ENCODE results near the gene NCKAP5. TPM values are rescaled to one million over a fixed set of nuclear protein-coding genes. Genes with fewer than 3 reads are reported as not detected.
"Not testable (repeated sequence)": the region's sequence is repeated elsewhere in the genome, so short reads cannot be mapped to it uniquely, and the experiment has no call there.

The NCKAP5 gene
- total RNA-seq, 2 donors from 2014 or later, result not detected

- peaks cover 11% of the 10 kb centered on the region for H3K27me3 Mint-ChIP-seq
- no peaks in the 10 kb centered on the region for H3K4me1 Mint-ChIP-seq
- H3K9me3 ChIP-seq (ENCODE audit: control insufficient read depth, low read length, poor library complexity, severe bottlenecking), result no peaks in the 10 kb centered on the region
- ATAC-seq (no peak), DNase-seq (no peak)
- no peak overlapping the region for H3K4me3 Mint-ChIP-seq
- H3K27ac Mint-ChIP-seq, result no peak overlapping the region
- H3K36me3 Mint-ChIP-seq (ENCODE audit: low read depth), result no peaks in the 10 kb centered on the region
Observed at GRCh38 chr2:133476931-133477615, 91.2 kb downstream of the NCKAP5 start.

GRCh38 chr2:133476286-133476685 lies 92.0 kb downstream of the NCKAP5 start:
- H3K27ac Mint-ChIP-seq, result no peak overlapping the region
- H3K36me3 Mint-ChIP-seq (ENCODE audit: low read depth), result no peaks in the 10 kb centered on the region
- no peak for DNase-seq
- no peaks in the 10 kb centered on the region for H3K4me1 Mint-ChIP-seq
- peaks cover 11% of the 10 kb centered on the region for H3K27me3 Mint-ChIP-seq
- no peaks in the 10 kb centered on the region for H3K9me3 ChIP-seq (ENCODE audit: control insufficient read depth, low read length, poor library complexity, severe bottlenecking)
- H3K4me3 Mint-ChIP-seq, result no peak overlapping the region
- no peak for ATAC-seq

- no peak for DNase-seq
- Mint-ChIP-seq H3K4me1 (no peaks in the 10 kb centered on the region), H3K27ac (no peak overlapping the region), H3K36me3 (ENCODE audit: low read depth) (no peaks in the 10 kb centered on the region), H3K27me3 (peaks cover 7% of the 10 kb centered on the region), H3K4me3 (no peak overlapping the region)
- H3K9me3 ChIP-seq (ENCODE audit: control insufficient read depth, low read length, poor library complexity, severe bottlenecking), result no peaks in the 10 kb centered on the region
- no peak for ATAC-seq
Observed at GRCh38 chr2:133475610-133476009, 92.7 kb downstream of the NCKAP5 start.

DNA sequence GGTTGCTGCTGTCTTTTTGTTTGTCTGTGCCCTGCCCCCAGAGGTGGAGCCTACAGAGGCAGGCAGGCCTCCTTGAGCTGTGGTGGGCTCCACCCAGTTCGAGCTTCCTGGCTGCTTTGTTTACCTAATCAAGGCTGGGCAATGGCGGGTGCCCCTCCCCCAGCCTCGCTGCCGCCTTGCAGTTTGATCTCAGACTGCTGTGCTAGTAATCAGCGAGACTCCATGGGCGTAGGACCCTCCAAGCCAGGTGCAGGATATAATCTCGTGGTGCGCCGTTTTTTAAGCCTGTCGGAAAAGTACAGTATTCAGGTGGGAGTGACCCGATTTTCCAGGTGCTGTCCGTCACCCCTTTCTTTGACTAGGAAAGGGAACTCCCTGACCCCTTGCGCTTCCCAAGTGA lies 97.8 kb downstream of the NCKAP5 start:
- H3K27me3 Mint-ChIP-seq; DNase-seq; H3K36me3 Mint-ChIP-seq (ENCODE audit: low read depth); H3K27ac Mint-ChIP-seq; ATAC-seq; H3K4me1 Mint-ChIP-seq; H3K9me3 ChIP-seq (ENCODE audit: control insufficient read depth, low read length, poor library complexity, severe bottlenecking); H3K4me3 Mint-ChIP-seq: not testable (repeated sequence)

DNA sequence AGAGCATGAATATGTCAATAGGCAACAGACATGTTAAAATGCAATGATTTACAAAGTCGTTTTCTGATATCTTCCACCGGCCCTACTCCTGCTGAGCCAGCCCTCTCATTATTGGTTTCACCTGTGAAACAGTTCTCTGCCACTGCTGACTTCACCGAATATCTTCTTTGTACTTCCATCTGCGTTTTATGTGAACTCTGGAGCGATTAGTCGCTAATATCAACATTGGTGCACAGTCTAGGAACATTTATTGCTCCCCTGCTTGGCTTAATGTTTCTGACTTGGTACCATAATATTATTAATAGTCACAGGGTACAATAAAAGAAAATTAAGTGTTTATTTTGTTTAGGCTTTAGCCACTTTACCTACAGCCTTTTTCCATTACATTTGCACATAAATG lies 105.5 kb downstream of the NCKAP5 start:
- H3K4me1 Mint-ChIP-seq, result no peaks in the 10 kb centered on the region
- DNase-seq (no peak), ATAC-seq (no peak)
- no peak overlapping the region for H3K27ac Mint-ChIP-seq
- H3K4me3 Mint-ChIP-seq, result no peak overlapping the region
- H3K36me3 Mint-ChIP-seq (ENCODE audit: low read depth), result no peaks in the 10 kb centered on the region
- H3K27me3 Mint-ChIP-seq, result peaks cover 5% of the 10 kb centered on the region
- H3K9me3 ChIP-seq (ENCODE audit: control insufficient read depth, low read length, poor library complexity, severe bottlenecking), result no peaks in the 10 kb centered on the region

- DNase-seq (no peak), ATAC-seq (no peak)
- Mint-ChIP-seq H3K4me1 (no peaks in the 10 kb centered on the region), H3K36me3 (ENCODE audit: low read depth) (no peaks in the 10 kb centered on the region), H3K4me3 (no peak overlapping the region), H3K27me3 (peaks cover 5% of the 10 kb centered on the region), H3K27ac (no peak overlapping the region)
- no peaks in the 10 kb centered on the region for H3K9me3 ChIP-seq (ENCODE audit: control insufficient read depth, low read length, poor library complexity, severe bottlenecking)
Observed at GRCh38 chr2:133461484-133461883, 106.8 kb downstream of the NCKAP5 start.

- Mint-ChIP-seq H3K27ac (no peak overlapping the region), H3K27me3 (peaks cover 5% of the 10 kb centered on the region), H3K4me3 (no peak overlapping the region), H3K36me3 (ENCODE audit: low read depth) (no peaks in the 10 kb centered on the region), H3K4me1 (no peaks in the 10 kb centered on the region)
- ATAC-seq (no peak), DNase-seq (no peak)
- no peaks in the 10 kb centered on the region for H3K9me3 ChIP-seq (ENCODE audit: control insufficient read depth, low read length, poor library complexity, severe bottlenecking)
Observed at GRCh38 chr2:133459590-133459989, 108.7 kb downstream of the NCKAP5 start.

DNA sequence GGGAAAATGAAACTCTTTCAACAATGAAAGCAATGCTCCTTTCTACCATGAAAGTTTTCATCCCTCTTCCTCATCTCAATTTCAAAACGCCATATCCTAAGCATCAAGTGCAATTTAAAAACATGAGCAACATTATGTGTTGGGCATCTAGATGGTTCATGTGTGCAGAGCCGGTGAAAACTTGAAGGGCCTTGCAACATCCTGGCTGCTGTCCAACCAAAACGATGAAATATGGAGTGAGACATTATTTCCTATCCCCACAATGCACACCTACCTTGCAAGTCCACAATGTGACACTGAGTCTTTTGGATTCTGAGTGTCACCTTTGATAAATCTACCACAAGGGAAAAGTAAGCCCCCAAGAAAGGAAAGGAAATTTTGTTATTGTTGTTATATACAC lies 110.0 kb downstream of the NCKAP5 start:
- H3K4me1 Mint-ChIP-seq, result no peaks in the 10 kb centered on the region
- no peak overlapping the region for H3K4me3 Mint-ChIP-seq
- DNase-seq, result no peak
- H3K27ac Mint-ChIP-seq, result no peak overlapping the region
- H3K27me3 Mint-ChIP-seq, result peaks cover 5% of the 10 kb centered on the region
- no peaks in the 10 kb centered on the region for H3K36me3 Mint-ChIP-seq (ENCODE audit: low read depth)
- no peaks in the 10 kb centered on the region for H3K9me3 ChIP-seq (ENCODE audit: control insufficient read depth, low read length, poor library complexity, severe bottlenecking)
- no peak for ATAC-seq

DNA sequence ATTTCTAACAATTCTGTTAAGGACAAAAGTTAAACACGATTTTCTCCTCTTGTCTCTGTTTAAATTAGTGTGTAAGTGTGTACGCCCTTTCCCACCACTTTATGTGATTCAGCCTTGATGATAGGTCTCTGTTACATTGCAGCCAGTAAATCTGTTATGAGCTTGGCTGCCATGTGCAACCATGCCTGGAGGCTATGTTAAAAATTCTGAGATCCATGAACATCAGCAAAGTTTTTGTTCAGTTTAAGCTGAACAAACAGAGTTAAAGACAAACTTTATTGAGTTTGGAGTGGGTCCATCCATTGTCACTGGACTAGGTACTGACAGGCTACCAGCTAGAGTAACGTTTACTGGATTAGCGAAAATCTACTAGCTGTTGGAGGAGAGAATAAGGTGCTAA lies 110.4 kb downstream of the NCKAP5 start:
- Mint-ChIP-seq H3K4me3 (no peak overlapping the region), H3K27ac (no peak overlapping the region), H3K4me1 (no peaks in the 10 kb centered on the region), H3K27me3 (peaks cover 5% of the 10 kb centered on the region), H3K36me3 (ENCODE audit: low read depth) (no peaks in the 10 kb centered on the region)
- H3K9me3 ChIP-seq (ENCODE audit: control insufficient read depth, low read length, poor library complexity, severe bottlenecking), result no peaks in the 10 kb centered on the region
- DNase-seq (no peak), ATAC-seq (no peak)

DNA sequence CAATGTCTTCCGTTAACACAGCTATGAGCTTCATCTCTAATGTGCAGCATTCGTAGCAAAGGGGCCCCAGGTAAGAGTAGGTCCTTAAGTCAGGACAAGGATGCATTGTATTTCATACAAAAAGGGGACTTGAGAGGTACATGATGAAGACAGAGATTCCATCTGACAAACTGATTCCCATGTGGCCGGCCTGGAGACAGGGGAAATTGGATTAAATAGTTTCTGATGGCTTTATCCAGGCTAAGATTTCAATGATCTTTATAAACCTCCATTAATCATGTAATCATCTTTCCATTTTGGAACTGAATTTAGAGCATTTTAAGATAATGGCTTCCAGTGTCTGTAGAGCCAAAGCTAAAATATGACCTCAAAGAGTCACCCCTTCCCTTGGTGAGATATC lies 111.3 kb downstream of the NCKAP5 start:
- H3K9me3 ChIP-seq (ENCODE audit: control insufficient read depth, low read length, poor library complexity, severe bottlenecking), result no peaks in the 10 kb centered on the region
- DNase-seq, result no peak
- Mint-ChIP-seq H3K4me3 (no peak overlapping the region), H3K4me1 (no peaks in the 10 kb centered on the region), H3K27me3 (peaks cover 5% of the 10 kb centered on the region), H3K36me3 (ENCODE audit: low read depth) (no peaks in the 10 kb centered on the region), H3K27ac (no peak overlapping the region)
- ATAC-seq, result no peak

DNA sequence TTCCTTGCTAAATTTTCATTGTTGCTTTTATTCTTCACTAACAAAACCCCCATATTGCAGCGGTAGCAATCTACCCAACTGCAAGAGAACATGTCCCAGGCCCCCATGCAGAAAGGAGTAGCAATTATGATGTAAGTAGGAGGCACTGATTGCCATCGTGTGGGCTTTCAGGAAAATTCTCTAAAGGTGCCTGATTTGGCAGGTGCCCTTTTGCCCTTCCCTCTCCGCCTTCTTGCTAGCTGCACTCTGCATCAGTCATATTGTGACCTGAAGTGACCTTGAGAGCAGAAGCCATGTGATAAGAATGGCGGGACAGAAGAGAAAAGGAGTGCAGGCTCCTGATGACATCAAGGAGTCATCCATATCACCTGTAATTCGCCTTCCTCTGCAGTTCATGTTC lies 112.1 kb downstream of the NCKAP5 start:
- Mint-ChIP-seq H3K4me3 (no peak overlapping the region), H3K4me1 (no peaks in the 10 kb centered on the region), H3K27ac (no peak overlapping the region), H3K27me3 (peaks cover 5% of the 10 kb centered on the region), H3K36me3 (ENCODE audit: low read depth) (no peaks in the 10 kb centered on the region)
- H3K9me3 ChIP-seq (ENCODE audit: control insufficient read depth, low read length, poor library complexity, severe bottlenecking), result no peaks in the 10 kb centered on the region
- ATAC-seq (no peak), DNase-seq (no peak)

DNA sequence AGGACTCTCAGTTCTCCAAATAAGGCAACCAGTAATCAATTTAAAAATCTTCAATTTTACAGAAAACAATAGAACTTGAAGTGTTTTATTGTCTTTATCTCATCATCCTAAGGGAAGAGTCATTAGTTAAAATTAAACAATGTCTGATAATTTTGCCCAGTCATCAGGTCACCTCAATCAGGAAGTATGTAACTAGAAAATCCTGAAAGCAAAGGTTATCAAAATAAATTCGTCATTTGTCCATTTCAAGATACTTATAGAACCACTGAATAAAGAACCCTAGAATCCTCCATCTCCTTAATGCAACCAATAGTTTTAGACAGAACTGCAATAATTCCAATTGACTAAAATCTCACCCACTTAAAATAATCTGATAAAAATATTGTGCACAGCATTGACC lies 115.2 kb downstream of the NCKAP5 start:
- no peak for ATAC-seq
- H3K9me3 ChIP-seq (ENCODE audit: control insufficient read depth, low read length, poor library complexity, severe bottlenecking), result no peaks in the 10 kb centered on the region
- Mint-ChIP-seq H3K36me3 (ENCODE audit: low read depth) (no peaks in the 10 kb centered on the region), H3K4me3 (no peak overlapping the region), H3K27me3 (peaks cover 2% of the 10 kb centered on the region), H3K27ac (no peak overlapping the region), H3K4me1 (no peaks in the 10 kb centered on the region)
- DNase-seq, result no peak

- ATAC-seq, result no peak
- Mint-ChIP-seq H3K27ac (no peak overlapping the region), H3K27me3 (no peaks in the 10 kb centered on the region), H3K4me1 (no peaks in the 10 kb centered on the region), H3K36me3 (ENCODE audit: low read depth) (no peaks in the 10 kb centered on the region), H3K4me3 (no peak overlapping the region)
- H3K9me3 ChIP-seq (ENCODE audit: control insufficient read depth, low read length, poor library complexity, severe bottlenecking), result no peaks in the 10 kb centered on the region
- no peak for DNase-seq
Observed at GRCh38 chr2:133452583-133452982, 115.7 kb downstream of the NCKAP5 start.

- H3K9me3 ChIP-seq (ENCODE audit: control insufficient read depth, low read length, poor library complexity, severe bottlenecking), result no peaks in the 10 kb centered on the region
- no peak for ATAC-seq
- no peak overlapping the region for H3K4me3 Mint-ChIP-seq
- no peaks in the 10 kb centered on the region for H3K36me3 Mint-ChIP-seq (ENCODE audit: low read depth)
- DNase-seq, result no peak
- no peaks in the 10 kb centered on the region for H3K27me3 Mint-ChIP-seq
- H3K4me1 Mint-ChIP-seq, result no peaks in the 10 kb centered on the region
- H3K27ac Mint-ChIP-seq, result no peak overlapping the region
Observed at GRCh38 chr2:133452146-133452545, 116.1 kb downstream of the NCKAP5 start.

All from T-helper 17 cell (primary cell).